T-cell (primary cell): ENCODE measurements around the gene EEFSEC. TPM values are rescaled to one million over a fixed set of nuclear protein-coding genes. Genes with fewer than 3 reads are reported as not detected.
A peak's percentile ranks its signal among the peaks of the same experiment; 100 is the strongest.

Experiments
- ATAC-seq, 4 experiments: fragments of 200-7000 bp in 3 of 4; fragments of 150-1000 bp in 1 of 4; cut with Tn5 transposase; replicated peaks in 1 of 4; 1 replicate in 3 of 4; 2 replicates in 1 of 4; pipeline ENCODE4 v1.10.0; 2021; ENCODE audit warnings: moderate library complexity in 3 of 4, mild to moderate bottlenecking in 2 of 4, moderate number of reproducible peaks in 1 of 4
- CTCF ChIA-PET, 2 donors: fragments of 300-600 bp; sonication (Branson Sonifier 250); formaldehyde crosslinking; loops; one replicate each; lab custom pipeline; 2022; ENCODE audit warnings: antibody characterized with exemption in 2 of 2; lab: Charles Lee
- POLR2A ChIA-PET, 2 donors: fragments of 300-600 bp; sonication (Branson Sonifier 250); formaldehyde crosslinking; loops; one replicate each; lab custom pipeline; 2022; ENCODE audit warnings: antibody characterized with exemption in 2 of 2; lab: Charles Lee
- DNase-seq, 35 experiments: peaks; one replicate each; pipeline versions ENCODE4 v3.0.0 to v3.0.0-alpha.2; 2013 to 2023
- H3K27ac ChIP-seq: one replicate; pipeline ENCODE4 v1.5.1; 2013; ENCODE audit warnings: low read length
- H3K27me3 ChIP-seq, 2 experiments: replicated peaks in 1 of 2; 1 replicate in 1 of 2; 2 replicates in 1 of 2; pipeline versions ENCODE4 v1.6.1 to v1.7.0; 2013; ENCODE audit warnings: low read length in 1 of 2, mixed read lengths in 1 of 2; ENCODE audit not compliant: control insufficient read depth in 2 of 2, insufficient read depth in 2 of 2; ENCODE audit errors: extremely low read depth in 1 of 2
- H3K36me3 ChIP-seq, 2 donors: 1 replicate in 1 of 2; 2 replicates in 1 of 2; pipeline versions ENCODE4 v1.6.1 to v1.7.0; 2013; ENCODE audit warnings: low read length in 1 of 2; ENCODE audit not compliant: control insufficient read depth in 2 of 2, insufficient read depth in 1 of 2; ENCODE audit errors: extremely low read depth in 1 of 2
- H3K4me1 ChIP-seq, 2 experiments: 1 replicate in 1 of 2; 2 replicates in 1 of 2; pipeline versions ENCODE4 v1.6.1 to v1.7.0; 2013; ENCODE audit warnings: low read length in 2 of 2, mixed read lengths in 1 of 2; ENCODE audit not compliant: insufficient read depth in 2 of 2, control insufficient read depth in 1 of 2; ENCODE audit errors: extremely low read depth in 1 of 2
- H3K4me3 ChIP-seq, 2 donors: 1 replicate in 1 of 2; 2 replicates in 1 of 2; pipeline versions ENCODE4 v1.5.1 to v1.7.0; 2013; ENCODE audit warnings: mild to moderate bottlenecking in 2 of 2, low read length in 1 of 2, moderate library complexity in 1 of 2; ENCODE audit not compliant: control insufficient read depth in 1 of 2; ENCODE audit errors: extremely low read depth in 1 of 2
- H3K9me3 ChIP-seq: 2 replicates; pipeline ENCODE4 v1.7.0; 2013
- H3K27ac Mint-ChIP-seq, 2 donors: one replicate each; pipeline ENCODE4 v1.8.0; 2020 to 2021; ENCODE audit warnings: mild to moderate bottlenecking in 2 of 2, mixed read lengths in 2 of 2
- H3K27me3 Mint-ChIP-seq, 2 donors: one replicate each; pipeline ENCODE4 v1.8.0; 2021 to 2022; ENCODE audit warnings: mixed read lengths in 2 of 2
- H3K36me3 Mint-ChIP-seq: one replicate; pipeline ENCODE4 v1.8.0; 2021; ENCODE audit warnings: mixed read lengths
- H3K4me1 Mint-ChIP-seq, 3 donors: one replicate each; pipeline ENCODE4 v1.8.0; 2020 to 2022; ENCODE audit warnings: mixed read lengths in 3 of 3, mild to moderate bottlenecking in 1 of 3
- H3K4me3 Mint-ChIP-seq, 3 donors: one replicate each; pipeline ENCODE4 v1.8.0; 2020 to 2022; ENCODE audit warnings: mild to moderate bottlenecking in 3 of 3, mixed read lengths in 3 of 3, moderate library complexity in 3 of 3
- H3K9me3 Mint-ChIP-seq, 3 donors: one replicate each; pipeline ENCODE4 v1.8.0; 2020 to 2022; ENCODE audit warnings: mixed read lengths in 3 of 3
- WGBS: methylation state at CpG from one replicate; pipeline ENCODE4 v1.1.5; 2013; ENCODE audit warnings: missing lambda C conversion rate; ENCODE audit not compliant: insufficient coverage; 5-methylcytosine and 5-hydroxymethylcytosine counted together
- total RNA-seq, 35 experiments: library from RNA in 6 of 35; stranded (reverse) in 6 of 35; fragments of 120-200 nt in 1 of 35; gene quantifications; one replicate each; pipeline versions ENCODE4 v1.2.1 to v1.2.4 and lab custom pipeline; 2013 to 2026

Gene EEFSEC
- total RNA-seq, 5 donors from 2014 or later (not counting 1 experiment from before 2014, with no cell fraction given) = 15.9 to 21.1 (median 19.1) TPM

GRCh38 chr3:128309026-128309425, 155.7 kb downstream of the EEFSEC start:
- Histone ChIP-seq H3K27ac (no peak overlapping the region), H3K4me3 (no peak overlapping the region), H3K36me3 (peaks cover 0 to 3% of the 10 kb centered on the region in 2 donors), H3K4me1 (peaks cover 5 to 19% of the 10 kb centered on the region in 2 experiments), H3K9me3 (no peaks in the 10 kb centered on the region), H3K27me3 (no peaks in the 10 kb centered on the region)
- WGBS = 94% methylated on average over 8 of the region's 8 CpGs
- Mint-ChIP-seq H3K27ac (peak overlapping the region in 1 of 2 donors; percentile 36), H3K4me1 (peaks cover 25 to 44% (median 29%) of the 10 kb centered on the region in 3 donors), H3K36me3 (peaks cover 31% of the 10 kb centered on the region), H3K4me3 (no peak overlapping the region), H3K9me3 (no peaks in the 10 kb centered on the region), H3K27me3 (no peaks in the 10 kb centered on the region)
- no peak for ATAC-seq
- ChIA-PET CTCF (interaction anchor here (0.8 to 3.6 kb wide), 2 partner anchors 13 to 117 kb away, joined by 3 to 16 read pairs; no protein-coding TSS in a partner anchor), POLR2A (interaction anchor here in 1 of 2 donors (0.5 to 0.6 kb wide), 2 partner anchors 15 to 477 kb away, joined by 3 read pairs; no protein-coding TSS in a partner anchor)
- no peak for DNase-seq

- 100% methylated on average over 1 of the region's 4 CpGs for WGBS
- DNase-seq = peak in 1 of 35 experiments; percentile 0
- H3K27ac ChIP-seq = no peak overlapping the region
Observed at GRCh38 chr3:128310286-128311058, 157.2 kb downstream of the EEFSEC start.

GRCh38 chr3:128311441-128311844, 158.2 kb downstream of the EEFSEC start:
- ChIA-PET CTCF (no interaction called here), POLR2A (no interaction called here)
- H3K4me1 Mint-ChIP-seq = peaks cover 48 to 63% (median 52%) of the 10 kb centered on the region in 3 donors
- DNase-seq (peak in 1 of 35 experiments; percentile 0), ATAC-seq (no peak)
- H3K36me3 Mint-ChIP-seq = peaks cover 25% of the 10 kb centered on the region
- Histone ChIP-seq H3K4me1 (peaks cover 21 to 36% of the 10 kb centered on the region in 2 experiments), H3K27me3 (no peaks in the 10 kb centered on the region), H3K27ac (no peak overlapping the region), H3K9me3 (no peaks in the 10 kb centered on the region), H3K36me3 (peaks cover 0 to 3% of the 10 kb centered on the region in 2 donors), H3K4me3 (no peak overlapping the region)
- H3K4me3 Mint-ChIP-seq = no peak overlapping the region
- no peaks in the 10 kb centered on the region for H3K27me3 Mint-ChIP-seq
- no peaks in the 10 kb centered on the region for H3K9me3 Mint-ChIP-seq
- peak overlapping the region in 1 of 2 donors; percentile 11 for H3K27ac Mint-ChIP-seq
- 93% methylated on average over 4 of the region's 5 CpGs for WGBS

More at GRCh38 chr3:128310286-128311058, 157.2 kb downstream of the EEFSEC start:
- Histone ChIP-seq H3K9me3 (no peaks in the 10 kb centered on the region), H3K27me3 (no peaks in the 10 kb centered on the region), H3K4me3 (no peak overlapping the region), H3K36me3 (peaks cover 0 to 3% of the 10 kb centered on the region in 2 donors), H3K4me1 (peaks cover 11 to 31% of the 10 kb centered on the region in 2 experiments)
- H3K27ac Mint-ChIP-seq = peak overlapping the region; percentile 74 to 76
- H3K4me1 Mint-ChIP-seq = peaks cover 38 to 56% (median 42%) of the 10 kb centered on the region in 3 donors
- CTCF ChIA-PET = no interaction called here
- H3K36me3 Mint-ChIP-seq = peaks cover 28% of the 10 kb centered on the region
- H3K27me3 Mint-ChIP-seq = no peaks in the 10 kb centered on the region
- POLR2A ChIA-PET = no interaction called here
- H3K9me3 Mint-ChIP-seq = no peaks in the 10 kb centered on the region
- peak overlapping the region in 1 of 3 donors; percentile 33 for H3K4me3 Mint-ChIP-seq
- ATAC-seq = no peak

GRCh38 chr3:128312271-128312670, 159.0 kb downstream of the EEFSEC start:
- Histone ChIP-seq H3K27me3 (no peaks in the 10 kb centered on the region), H3K4me1 (peaks cover 22 to 39% of the 10 kb centered on the region in 2 experiments), H3K27ac (no peak overlapping the region), H3K36me3 (no peaks in the 10 kb centered on the region), H3K4me3 (no peak overlapping the region), H3K9me3 (no peaks in the 10 kb centered on the region)
- Mint-ChIP-seq H3K27ac (no peak overlapping the region), H3K4me3 (no peak overlapping the region), H3K27me3 (no peaks in the 10 kb centered on the region), H3K9me3 (no peaks in the 10 kb centered on the region), H3K4me1 (peaks cover 56 to 66% (median 58%) of the 10 kb centered on the region in 3 donors), H3K36me3 (peaks cover 25% of the 10 kb centered on the region)
- ATAC-seq = no peak
- POLR2A ChIA-PET = no interaction called here
- CTCF ChIA-PET = no interaction called here
- 100% methylated on average over 3 of the region's 10 CpGs for WGBS
- peak in 1 of 35 experiments; percentile 0 for DNase-seq

- WGBS = 97% methylated on average over 5 of the region's 5 CpGs
- peaks cover 26 to 46% of the 10 kb centered on the region in 2 experiments for H3K4me1 ChIP-seq
- H3K4me1 Mint-ChIP-seq = peaks cover 63 to 68% (median 65%) of the 10 kb centered on the region in 3 donors
- no peaks in the 10 kb centered on the region for H3K9me3 ChIP-seq
- POLR2A ChIA-PET = no interaction called here
- H3K27me3 ChIP-seq = no peaks in the 10 kb centered on the region
- no peaks in the 10 kb centered on the region for H3K9me3 Mint-ChIP-seq
- H3K27me3 Mint-ChIP-seq = no peaks in the 10 kb centered on the region
- no peak overlapping the region for H3K4me3 Mint-ChIP-seq
- DNase-seq (peak in 2 of 35 experiments; percentile 0 to 4), ATAC-seq (no peak)
- H3K36me3 Mint-ChIP-seq = peaks cover 25% of the 10 kb centered on the region
- no peaks in the 10 kb centered on the region for H3K36me3 ChIP-seq
- CTCF ChIA-PET = no interaction called here
- H3K4me3 ChIP-seq = no peak overlapping the region
- H3K27ac ChIP-seq = no peak overlapping the region
- H3K27ac Mint-ChIP-seq = peak overlapping the region in 1 of 2 donors; percentile 77
Observed at GRCh38 chr3:128313071-128313725, 159.9 kb downstream of the EEFSEC start.

- ATAC-seq (no peak), DNase-seq (peak in 2 of 35 experiments; percentile 0 to 11)
- peaks cover 22% of the 10 kb centered on the region for H3K36me3 Mint-ChIP-seq
- no CpG with 5 or more reads among the region's 2 CpGs for WGBS
- Histone ChIP-seq H3K4me1 (peaks cover 31 to 53% of the 10 kb centered on the region in 2 experiments), H3K27me3 (no peaks in the 10 kb centered on the region), H3K36me3 (no peaks in the 10 kb centered on the region), H3K4me3 (no peak overlapping the region), H3K9me3 (no peaks in the 10 kb centered on the region), H3K27ac (no peak overlapping the region)
- ChIA-PET CTCF (no interaction called here), POLR2A (no interaction called here)
- peaks cover 68 to 71% (median 68%) of the 10 kb centered on the region in 3 donors for H3K4me1 Mint-ChIP-seq
- peak overlapping the region in 1 of 2 donors; percentile 77 for H3K27ac Mint-ChIP-seq
- H3K4me3 Mint-ChIP-seq = peak overlapping the region in 1 of 3 donors; percentile 3
- no peaks in the 10 kb centered on the region for H3K9me3 Mint-ChIP-seq
- no peaks in the 10 kb centered on the region for H3K27me3 Mint-ChIP-seq
Observed at GRCh38 chr3:128313935-128314334, 160.7 kb downstream of the EEFSEC start.
